ENCODE results near the gene PSMD5.
A peak's percentile ranks its signal among the peaks of the same experiment; 100 is the strongest.

PSMD5 gene

GRCh38 chr9:120875195-120875565 lies 32.5 kb upstream of the PSMD5 start:
- no peak for DNase-seq (ENCODE audit: low read depth in 2 of 2)

GRCh38 chr9:120874226-120875194 lies 31.8 kb upstream of the PSMD5 start:
- no peak for DNase-seq (ENCODE audit: low read depth in 2 of 2)

- DNase-seq (ENCODE audit: low read depth in 2 of 2) = no peak
Measured at GRCh38 chr9:120873512-120873911, 30.8 kb upstream of the PSMD5 start.

GRCh38 chr9:120872791-120873502 lies 30.2 kb upstream of the PSMD5 start:
- DNase-seq (ENCODE audit: low read depth in 2 of 2) = no peak

GRCh38 chr9:120870206-120870605 lies 27.5 kb upstream of the PSMD5 start:
- no peak for DNase-seq (ENCODE audit: low read depth in 2 of 2)

- DNase-seq (ENCODE audit: low read depth in 2 of 2) = no peak
Measured at GRCh38 chr9:120869726-120870125, 27.0 kb upstream of the PSMD5 start.

GRCh38 chr9:120869360-120869687 lies 26.6 kb upstream of the PSMD5 start:
- no peak for DNase-seq (ENCODE audit: low read depth in 2 of 2)

GRCh38 chr9:120868676-120869359 lies 26.1 kb upstream of the PSMD5 start:
- DNase-seq (ENCODE audit: low read depth in 2 of 2) = peak; percentile 96 to 98

- no peak for DNase-seq (ENCODE audit: low read depth in 2 of 2)
Measured at GRCh38 chr9:120868339-120868675, 25.6 kb upstream of the PSMD5 start.

GRCh38 chr9:120867676-120868338 lies 25.1 kb upstream of the PSMD5 start:
- no peak for DNase-seq (ENCODE audit: low read depth in 2 of 2)

- no peak for DNase-seq (ENCODE audit: low read depth in 2 of 2)
Measured at GRCh38 chr9:120866651-120867050, 23.9 kb upstream of the PSMD5 start.

GRCh38 chr9:120865809-120866208 lies 23.1 kb upstream of the PSMD5 start:
- no peak for DNase-seq (ENCODE audit: low read depth in 2 of 2)

GRCh38 chr9:120865176-120865575 lies 22.5 kb upstream of the PSMD5 start:
- no peak for DNase-seq (ENCODE audit: low read depth in 2 of 2)

- no peak for DNase-seq (ENCODE audit: low read depth in 2 of 2)
Measured at GRCh38 chr9:120864719-120865118, 22.0 kb upstream of the PSMD5 start.

- no peak for DNase-seq (ENCODE audit: low read depth in 2 of 2)
Measured at GRCh38 chr9:120863833-120864232, 21.1 kb upstream of the PSMD5 start.

GRCh38 chr9:120862452-120862851 lies 19.7 kb upstream of the PSMD5 start:
- no peak for DNase-seq (ENCODE audit: low read depth in 2 of 2)

- DNase-seq (ENCODE audit: low read depth in 2 of 2) = no peak
Measured at GRCh38 chr9:120861935-120862334, 19.2 kb upstream of the PSMD5 start.

GRCh38 chr9:120860083-120860482 lies 17.4 kb upstream of the PSMD5 start:
- DNase-seq (ENCODE audit: low read depth in 2 of 2) = no peak

GRCh38 chr9:120859361-120859760 lies 16.6 kb upstream of the PSMD5 start:
- DNase-seq (ENCODE audit: low read depth in 2 of 2) = no peak

GRCh38 chr9:120857902-120858301 lies 15.2 kb upstream of the PSMD5 start:
- DNase-seq (ENCODE audit: low read depth in 2 of 2) = no peak

GRCh38 chr9:120857481-120857880 lies 14.8 kb upstream of the PSMD5 start:
- no peak for DNase-seq (ENCODE audit: low read depth in 2 of 2)

- no peak for DNase-seq (ENCODE audit: low read depth in 2 of 2)
Measured at GRCh38 chr9:120856700-120857099, 14.0 kb upstream of the PSMD5 start.
